Neutrophil (primary cell): Measurements from ENCODE around the gene ARL6IP5.

Experiments
- H3K27ac ChIP-seq: fragments of 200-600 bp; sonication (generic); 2 replicates; pipeline ENCODE4 v1.5.1; 2016; ENCODE audit warnings: mild to moderate bottlenecking, moderate library complexity
- H3K27me3 ChIP-seq: fragments of 200-600 bp; sonication (generic); 2 replicates; pipeline ENCODE4 v1.6.0; 2016; ENCODE audit warnings: mild to moderate bottlenecking
- H3K36me3 ChIP-seq: fragments of 200-600 bp; sonication (generic); 2 replicates; pipeline ENCODE4 v1.5.1; 2017
- H3K4me1 ChIP-seq, 2 experiments: fragments of 200-600 bp in 1 of 2; sonication (generic) in 1 of 2; 1 replicate in 1 of 2; 2 replicates in 1 of 2; pipeline versions ENCODE4 v1.5.1 to v1.6.1; 2013 to 2016; ENCODE audit warnings: low read depth in 1 of 2, low read length in 1 of 2, mild to moderate bottlenecking in 1 of 2, moderate library complexity in 1 of 2; ENCODE audit not compliant: control insufficient read depth in 1 of 2, insufficient read depth in 1 of 2
- H3K4me3 ChIP-seq, 2 experiments: fragments of 200-600 bp in 1 of 2; sonication (generic) in 1 of 2; 1 replicate in 1 of 2; 2 replicates in 1 of 2; pipeline ENCODE4 v1.5.1; 2013 to 2016; ENCODE audit warnings: low read depth in 1 of 2, low read length in 1 of 2, mild to moderate bottlenecking in 1 of 2, moderate library complexity in 1 of 2
- H3K9me3 ChIP-seq: fragments of 200-600 bp; sonication (generic); 2 replicates; pipeline ENCODE4 v1.5.1; 2016
- TF ChIP-seq, protein P1 (sequence below): fragments of 200-600 bp; sonication (generic); IDR thresholded peaks from 2 replicates; pipeline ENCODE4 v1.5.1; 2016; ENCODE audit warnings: antibody characterized with exemption

Gene ARL6IP5

DNA sequence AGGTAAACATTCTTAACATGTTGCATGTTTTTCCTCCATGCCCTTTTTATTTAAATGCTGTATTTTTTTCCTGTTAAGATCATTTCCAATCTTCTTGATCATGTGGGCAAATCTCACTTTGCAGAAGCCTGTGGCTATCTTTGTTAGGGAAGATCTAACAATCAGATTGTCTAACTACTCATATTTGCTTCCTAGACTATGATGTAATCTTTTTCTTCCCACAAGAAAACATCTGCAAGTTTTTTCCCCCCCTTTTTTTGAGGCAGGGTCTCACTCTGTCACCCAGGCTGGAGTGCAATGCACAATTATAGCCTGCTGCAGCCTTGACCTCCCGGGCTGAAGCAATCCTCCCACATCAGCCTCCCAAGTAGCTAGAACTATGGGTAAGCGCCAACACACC lies 52.7 kb downstream of the ARL6IP5 start:
- H3K4me1 ChIP-seq, result no peaks in the 10 kb centered on the region
- H3K27me3 ChIP-seq, result peaks cover 6% of the 10 kb centered on the region
- H3K4me3 ChIP-seq, result no peak overlapping the region
- no peaks in the 10 kb centered on the region for H3K9me3 ChIP-seq
- no peaks in the 10 kb centered on the region for H3K36me3 ChIP-seq
- TF ChIP-seq, protein P1, sequence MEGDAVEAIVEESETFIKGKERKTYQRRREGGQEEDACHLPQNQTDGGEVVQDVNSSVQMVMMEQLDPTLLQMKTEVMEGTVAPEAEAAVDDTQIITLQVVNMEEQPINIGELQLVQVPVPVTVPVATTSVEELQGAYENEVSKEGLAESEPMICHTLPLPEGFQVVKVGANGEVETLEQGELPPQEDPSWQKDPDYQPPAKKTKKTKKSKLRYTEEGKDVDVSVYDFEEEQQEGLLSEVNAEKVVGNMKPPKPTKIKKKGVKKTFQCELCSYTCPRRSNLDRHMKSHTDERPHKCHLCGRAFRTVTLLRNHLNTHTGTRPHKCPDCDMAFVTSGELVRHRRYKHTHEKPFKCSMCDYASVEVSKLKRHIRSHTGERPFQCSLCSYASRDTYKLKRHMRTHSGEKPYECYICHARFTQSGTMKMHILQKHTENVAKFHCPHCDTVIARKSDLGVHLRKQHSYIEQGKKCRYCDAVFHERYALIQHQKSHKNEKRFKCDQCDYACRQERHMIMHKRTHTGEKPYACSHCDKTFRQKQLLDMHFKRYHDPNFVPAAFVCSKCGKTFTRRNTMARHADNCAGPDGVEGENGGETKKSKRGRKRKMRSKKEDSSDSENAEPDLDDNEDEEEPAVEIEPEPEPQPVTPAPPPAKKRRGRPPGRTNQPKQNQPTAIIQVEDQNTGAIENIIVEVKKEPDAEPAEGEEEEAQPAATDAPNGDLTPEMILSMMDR, result no peak
- H3K27ac ChIP-seq, result no peak overlapping the region

DNA sequence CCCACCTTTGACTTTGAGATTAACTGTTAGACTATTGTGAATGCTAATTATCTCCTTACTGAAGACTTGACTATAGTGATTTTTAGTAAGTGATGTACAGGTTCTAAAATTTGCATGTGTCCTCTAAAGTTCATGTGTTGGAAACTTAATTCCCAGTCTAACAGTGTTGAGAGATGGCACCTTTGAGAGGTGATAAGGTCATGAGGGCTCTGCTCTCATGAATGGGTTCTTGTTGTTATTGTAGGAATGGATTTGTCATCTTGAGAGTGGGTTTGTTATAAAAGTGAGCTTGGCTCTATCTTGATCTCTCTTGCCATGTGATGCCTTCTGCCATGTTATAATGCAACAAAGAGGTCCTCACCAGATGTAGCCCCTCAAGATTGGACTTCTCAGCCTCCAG lies 56.6 kb downstream of the ARL6IP5 start:
- peaks cover 7% of the 10 kb centered on the region for H3K27me3 ChIP-seq
- no peaks in the 10 kb centered on the region for H3K9me3 ChIP-seq
- H3K36me3 ChIP-seq, result no peaks in the 10 kb centered on the region
- H3K4me3 ChIP-seq, result no peak overlapping the region
- H3K27ac ChIP-seq, result no peak overlapping the region
- H3K4me1 ChIP-seq, result no peaks in the 10 kb centered on the region
- TF ChIP-seq, protein P1, result no peak

DNA sequence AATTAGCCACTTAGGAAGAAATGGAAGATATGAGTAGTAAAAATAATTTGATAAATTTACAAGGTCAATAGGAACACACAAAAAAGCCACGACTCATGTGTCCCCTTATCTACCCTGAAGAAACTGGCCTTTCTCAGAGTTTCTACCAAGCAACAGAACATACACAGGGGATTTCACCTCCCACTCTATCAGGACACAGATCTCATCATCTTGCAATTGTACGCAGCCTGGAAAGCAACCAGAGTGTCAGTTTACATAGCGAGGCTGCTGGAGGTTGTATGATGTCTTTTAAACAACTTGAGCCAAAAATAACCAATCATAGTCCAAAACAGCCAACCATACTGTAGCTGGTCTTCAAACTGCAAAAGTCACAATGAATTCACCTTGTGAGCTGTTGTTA lies 57.4 kb downstream of the ARL6IP5 start:
- H3K27ac ChIP-seq, result no peak overlapping the region
- TF ChIP-seq, protein P1, result no peak
- H3K36me3 ChIP-seq, result no peaks in the 10 kb centered on the region
- H3K4me3 ChIP-seq, result no peak overlapping the region
- H3K4me1 ChIP-seq, result no peaks in the 10 kb centered on the region
- peaks cover 4% of the 10 kb centered on the region for H3K27me3 ChIP-seq
- no peaks in the 10 kb centered on the region for H3K9me3 ChIP-seq

DNA sequence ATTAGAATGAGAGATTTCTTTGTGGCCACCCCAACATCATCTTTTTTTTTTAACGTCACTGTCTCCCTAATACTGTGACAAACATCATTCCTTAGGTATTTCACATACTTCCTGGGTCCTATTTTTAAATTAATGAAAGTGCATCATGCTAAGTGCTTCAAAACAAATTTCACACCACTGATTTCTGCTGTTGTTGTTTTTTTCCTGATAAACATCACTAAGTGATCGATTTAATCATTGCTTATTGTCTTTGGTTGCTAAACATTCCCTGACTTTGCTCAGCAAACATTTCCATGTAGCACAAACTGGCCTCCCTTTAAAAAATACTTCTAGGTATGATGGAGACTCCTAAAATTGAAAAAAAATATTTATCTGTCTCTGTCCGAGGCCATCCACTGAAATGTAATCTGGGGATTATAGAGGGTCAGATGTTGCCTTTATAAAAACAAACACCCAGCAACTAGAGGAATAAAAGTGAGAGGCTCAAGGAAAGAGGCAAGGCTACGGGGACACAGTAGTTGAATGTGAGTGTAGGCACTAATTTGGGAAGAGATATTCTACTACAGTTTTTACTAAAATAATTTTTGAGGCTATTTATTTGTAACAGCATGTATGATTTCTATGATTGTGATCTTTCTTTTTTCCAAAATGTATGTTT lies 58.2 kb downstream of the ARL6IP5 start:
- no peaks in the 10 kb centered on the region for H3K4me1 ChIP-seq
- H3K36me3 ChIP-seq, result no peaks in the 10 kb centered on the region
- TF ChIP-seq, protein P1, result no peak
- H3K9me3 ChIP-seq, result no peaks in the 10 kb centered on the region
- H3K4me3 ChIP-seq, result no peak overlapping the region
- no peak overlapping the region for H3K27ac ChIP-seq
- peaks cover 4% of the 10 kb centered on the region for H3K27me3 ChIP-seq

DNA sequence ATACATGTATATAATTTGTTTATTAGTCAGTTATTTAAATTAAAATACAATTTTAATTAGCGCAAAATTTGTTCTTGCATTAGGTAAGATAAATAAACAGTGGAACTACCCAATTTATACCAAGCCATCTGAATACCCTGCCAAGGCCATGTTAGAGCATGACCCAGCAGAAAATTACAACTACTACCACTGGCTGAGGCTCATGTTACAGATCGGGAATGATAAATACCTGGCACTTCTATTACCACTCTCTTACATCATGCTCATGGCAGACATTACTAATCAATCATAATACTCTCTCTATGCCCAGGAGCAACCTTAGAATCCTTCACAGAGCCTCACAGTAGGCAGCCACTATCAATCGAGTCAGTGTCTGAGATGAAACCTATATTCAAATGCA lies 58.9 kb downstream of the ARL6IP5 start:
- Histone ChIP-seq H3K27me3 (peaks cover 4% of the 10 kb centered on the region), H3K36me3 (no peaks in the 10 kb centered on the region), H3K9me3 (no peaks in the 10 kb centered on the region), H3K4me1 (no peaks in the 10 kb centered on the region), H3K4me3 (no peak overlapping the region), H3K27ac (no peak overlapping the region)
- TF ChIP-seq, protein P1, result no peak
